ENCODE measurements around the gene RHOA. TPM values are rescaled to one million over a fixed set of nuclear protein-coding genes. Genes with fewer than 3 reads are reported as not detected.
A peak's percentile ranks its signal among the peaks of the same experiment; 100 is the strongest.

RHOA gene
- total RNA-seq, 1 donor from 2014 or later: 311 TPM

DNA sequence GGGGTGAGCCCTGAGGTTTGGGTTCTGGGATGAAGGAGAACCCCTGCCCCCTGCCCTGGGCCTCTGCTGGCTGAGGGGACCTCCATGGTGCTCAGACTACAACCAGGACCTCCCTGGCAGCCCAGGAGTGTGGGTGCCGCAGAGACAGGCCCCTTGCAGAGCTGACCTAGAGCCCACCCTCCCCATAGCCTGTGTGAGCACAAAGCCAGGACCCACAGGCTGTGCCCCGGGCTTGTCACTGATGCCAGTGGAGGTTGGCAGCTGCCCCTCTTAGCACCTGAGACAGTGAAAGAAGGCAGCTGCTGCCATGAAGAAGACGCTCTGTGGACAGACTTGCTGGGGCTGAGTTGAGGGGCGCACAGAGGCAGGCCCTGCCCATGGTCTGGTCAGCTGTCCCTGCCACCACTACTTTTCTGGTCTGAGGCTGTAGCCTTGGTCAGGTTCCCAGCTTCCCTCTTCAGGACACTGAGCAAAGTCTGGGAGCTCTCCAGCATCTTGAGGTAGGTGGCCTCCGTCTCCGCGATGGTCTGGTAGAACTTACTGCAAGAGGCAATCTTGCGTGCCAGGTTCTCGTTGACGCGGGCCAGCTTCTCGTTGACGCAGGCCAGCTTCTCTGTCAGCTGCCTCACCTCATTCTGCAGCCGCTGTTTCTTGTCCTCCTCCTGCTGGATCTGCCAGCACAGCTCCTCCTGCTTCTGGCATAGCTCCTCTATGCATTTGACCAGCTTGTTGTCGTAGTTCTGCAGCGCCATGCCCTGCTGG, 94.9 kb downstream of the RHOA start:
- ATAC-seq: peak; percentile 28

GRCh38 chr3:49313896-49314688, 97.7 kb downstream of the RHOA start:
- peak; percentile 49 for ATAC-seq

GRCh38 chr3:49311283-49311682, 100.5 kb downstream of the RHOA start:
- ATAC-seq: peak; percentile 17

- no peak for ATAC-seq
Observed at GRCh38 chr3:49310677-49311076, 101.1 kb downstream of the RHOA start.

Other genes starting within 250 kb of the RHOA start
- 15.7 TPM for gene CCDC71, start 245.6 kb downstream of the RHOA start, total RNA-seq
- gene KLHDC8B, start 240.4 kb downstream of the RHOA start, total RNA-seq: 39.6 TPM
- 4.5 TPM for gene C3orf62, start 134.7 kb downstream of the RHOA start, total RNA-seq
- 38.7 TPM for gene USP4, start 71.9 kb downstream of the RHOA start, total RNA-seq
- gene GPX1, start 53.6 kb downstream of the RHOA start, total RNA-seq: 296 TPM
- gene TCTA, start 447 bp upstream of the RHOA start, total RNA-seq: 12.4 TPM
- gene AMT, start 10.5 kb upstream of the RHOA start, total RNA-seq: 0.88 TPM
- gene NICN1, start 17.3 kb upstream of the RHOA start, total RNA-seq: 6.1 TPM
- gene DAG1, start 58.3 kb upstream of the RHOA start, total RNA-seq: 48.3 TPM
- gene BSN, start 142.5 kb upstream of the RHOA start, total RNA-seq: 0.08 TPM

Data from esophagus mucosa (tissue), 1 donor.